ENCODE data around the gene NFIL3.
"Not testable (repeated sequence)": the region's sequence is repeated elsewhere in the genome, so short reads cannot be mapped to it uniquely, and the experiment has no call there.

NFIL3 gene

DNA sequence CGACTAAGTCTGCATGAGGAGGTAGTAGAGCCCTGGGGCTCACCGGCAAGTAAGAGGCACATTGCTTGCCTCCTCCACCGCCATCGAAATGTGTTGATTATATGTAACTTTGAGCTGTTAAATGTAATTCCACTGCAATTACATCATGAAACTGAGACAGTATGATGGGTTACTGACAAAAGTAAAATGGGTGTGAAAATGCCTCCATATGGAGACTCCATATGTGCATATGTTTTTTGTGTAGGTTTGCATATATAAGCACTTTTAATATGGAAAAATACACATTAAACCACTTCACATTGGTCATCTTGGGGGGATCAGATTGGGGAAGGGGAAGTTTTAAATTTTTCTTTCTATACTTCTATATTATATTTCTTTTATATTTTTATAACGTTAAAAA lies 29.8 kb downstream of the NFIL3 start:
- no peak for DNase-seq

DNA sequence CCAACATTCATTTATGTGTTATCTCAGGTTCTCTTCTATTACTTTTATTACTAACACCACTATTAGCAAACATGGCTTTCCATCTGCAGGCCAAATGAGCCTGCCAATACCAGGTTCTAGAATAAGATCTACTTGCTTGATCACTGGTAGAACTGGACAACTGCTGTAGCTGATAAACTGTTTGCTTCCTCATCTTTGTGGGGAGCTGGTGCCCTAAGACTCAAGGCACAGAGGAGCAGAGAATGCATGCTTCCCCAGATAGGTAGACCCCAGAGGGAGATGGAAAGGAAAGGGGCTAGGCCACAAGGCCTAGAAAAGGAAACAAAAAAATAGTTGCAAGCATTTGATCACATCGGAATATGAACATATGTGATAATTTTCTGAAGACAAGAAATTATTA lies 31.2 kb downstream of the NFIL3 start:
- DNase-seq, result no peak

DNA sequence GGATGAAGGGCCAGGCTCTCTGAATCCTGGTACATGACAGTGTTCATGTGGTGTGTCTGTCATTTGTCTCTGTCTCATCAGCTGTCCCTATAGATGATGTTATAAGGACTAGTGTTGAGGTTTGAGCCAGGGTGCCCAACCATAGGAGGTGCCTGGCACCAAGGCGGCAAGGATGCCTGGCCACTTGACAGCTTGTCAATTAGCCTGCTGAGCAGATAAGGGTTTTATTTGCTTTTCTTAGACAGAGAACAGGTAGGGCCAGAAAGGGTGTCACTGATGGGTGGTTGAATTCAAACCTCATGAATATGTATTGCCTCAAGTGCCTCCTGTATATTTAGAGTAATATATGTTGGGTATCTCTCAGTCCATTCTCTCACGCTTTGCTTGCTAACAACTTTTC lies 31.8 kb downstream of the NFIL3 start:
- DNase-seq, result no peak

DNA sequence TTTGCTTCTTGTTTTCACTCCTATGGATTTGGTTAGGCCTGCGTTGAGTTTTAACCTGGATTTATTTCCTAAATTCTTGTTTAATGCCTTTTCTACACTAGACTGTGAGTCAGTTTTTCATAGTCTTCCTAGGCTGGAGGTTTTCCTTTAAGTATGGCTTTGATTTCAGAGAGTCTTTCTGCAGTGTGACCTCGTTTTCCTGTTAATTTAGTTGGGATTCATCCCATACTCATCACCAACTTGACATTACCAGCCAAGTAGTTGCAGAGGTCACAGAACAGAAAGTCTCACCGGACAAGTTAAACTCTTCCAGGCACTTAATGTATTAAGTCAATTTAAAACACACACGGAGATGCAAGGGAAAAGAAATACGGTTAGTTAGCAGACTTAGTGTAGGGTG lies 32.2 kb downstream of the NFIL3 start:
- DNase-seq, result no peak

DNA sequence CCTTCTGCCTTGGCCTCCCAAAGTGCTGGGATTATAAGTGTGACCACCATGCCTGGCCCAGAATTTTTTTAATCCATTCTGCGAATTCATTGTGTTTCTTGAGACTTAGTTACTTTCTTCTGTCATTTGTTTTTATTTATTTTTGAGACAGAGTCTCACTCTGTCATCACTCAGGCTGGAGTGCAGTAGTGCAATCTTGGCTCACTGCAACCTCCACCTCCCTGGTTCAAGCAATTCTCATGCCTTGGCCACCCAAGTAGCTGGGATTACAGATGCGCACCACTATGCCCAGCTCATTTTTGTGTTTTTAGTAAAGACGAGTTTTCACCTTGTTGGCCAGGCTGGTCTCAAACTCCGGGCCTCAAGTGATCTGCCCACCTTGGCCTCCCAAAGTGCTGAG lies 33.9 kb downstream of the NFIL3 start:
- DNase-seq, result not testable (repeated sequence)

DNA sequence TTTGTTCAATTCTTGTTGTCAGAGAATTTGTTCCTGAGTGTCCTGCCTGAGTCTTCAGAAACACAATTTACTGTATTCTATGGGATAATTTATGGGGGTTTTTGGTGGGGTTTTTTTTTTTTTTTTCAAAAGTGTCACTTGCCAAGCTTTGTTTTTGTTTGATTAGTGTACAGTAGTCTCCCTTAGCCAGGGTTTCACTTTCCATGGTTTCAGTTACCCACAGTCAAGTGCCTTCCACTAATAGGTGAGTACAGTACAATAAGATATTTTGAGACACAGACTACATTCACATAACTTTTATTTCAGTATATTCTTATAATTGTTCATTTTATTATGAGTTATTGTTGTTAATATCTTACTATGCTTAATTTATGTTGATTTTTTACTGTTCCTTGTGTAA lies 36.9 kb downstream of the NFIL3 start:
- no peak for DNase-seq

DNA sequence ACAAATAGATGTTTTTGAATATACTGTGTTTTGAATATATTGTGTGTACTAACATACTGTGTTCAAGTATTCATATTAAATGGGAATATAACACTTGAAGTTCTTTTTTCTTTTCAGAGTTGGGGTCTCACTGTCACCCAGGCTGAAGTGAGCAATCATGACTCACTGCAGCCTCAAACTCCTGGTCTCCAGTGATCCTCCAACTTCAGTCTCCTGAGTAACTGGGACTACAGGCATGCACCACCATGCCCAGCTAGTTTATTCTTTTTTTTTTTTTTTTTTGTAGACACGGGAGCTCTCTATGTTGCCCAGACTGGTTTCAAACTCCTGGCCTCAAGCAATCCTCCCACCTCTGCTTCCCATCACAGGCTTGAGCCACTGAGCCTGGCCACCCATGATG lies 38.7 kb downstream of the NFIL3 start:
- no peak for DNase-seq

DNA sequence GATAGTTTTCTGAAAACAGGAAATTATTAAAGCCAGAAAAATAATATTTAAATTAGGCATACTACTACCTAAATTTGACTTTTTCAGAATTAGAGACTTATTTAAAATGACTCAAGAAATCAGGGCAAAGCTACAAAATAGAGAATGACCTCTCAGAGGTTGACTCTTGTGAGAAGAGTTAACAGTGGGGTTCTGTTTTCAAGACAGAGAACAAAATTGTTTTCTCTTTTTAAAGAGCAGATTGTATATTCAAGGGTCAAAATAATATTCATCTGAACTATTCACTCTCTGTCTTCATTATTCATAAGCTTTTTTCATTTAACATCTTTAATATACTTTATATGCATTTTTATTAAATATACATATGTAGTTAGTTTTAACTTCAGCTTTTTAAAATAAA lies 40.1 kb downstream of the NFIL3 start:
- DNase-seq, result no peak

DNA sequence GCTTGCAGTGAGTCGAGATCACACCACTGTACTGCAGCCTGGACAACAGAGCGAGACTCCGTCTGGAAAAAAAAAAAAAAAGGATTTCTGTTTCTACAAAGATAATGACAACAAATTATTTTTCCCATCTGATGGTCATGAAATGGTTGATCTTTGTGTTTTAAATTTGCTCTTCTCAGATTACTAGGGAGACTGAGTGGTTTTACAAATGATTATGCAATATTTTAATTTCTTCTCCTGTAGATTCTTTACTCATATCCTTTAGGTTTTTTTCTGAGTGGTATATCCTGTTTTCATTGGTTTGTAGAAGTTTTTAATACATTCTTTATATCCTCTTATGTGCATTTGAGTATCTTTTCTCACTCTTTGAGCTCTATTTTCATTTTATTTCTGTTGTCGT lies 41.3 kb downstream of the NFIL3 start:
- no peak for DNase-seq

DNA sequence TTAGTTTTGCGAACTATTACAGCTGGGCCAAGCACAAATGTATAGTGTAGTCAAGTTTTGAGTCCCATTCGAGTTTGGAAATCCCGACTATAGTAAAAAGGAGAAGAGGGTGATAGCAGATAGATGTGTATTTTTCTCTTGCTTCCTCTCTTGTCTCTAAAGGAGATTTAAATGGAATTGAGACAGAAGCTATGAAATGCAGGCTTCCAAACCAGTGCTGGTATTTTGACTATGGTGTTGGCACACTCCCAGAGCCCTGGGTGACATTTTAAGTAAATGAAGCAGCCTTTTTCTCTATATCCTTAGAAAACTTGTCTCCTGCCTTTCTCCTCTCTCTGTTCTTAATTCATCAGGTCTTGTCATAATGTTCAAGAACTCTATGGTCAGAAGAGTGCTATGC lies 44.2 kb downstream of the NFIL3 start:
- no peak for DNase-seq

DNA sequence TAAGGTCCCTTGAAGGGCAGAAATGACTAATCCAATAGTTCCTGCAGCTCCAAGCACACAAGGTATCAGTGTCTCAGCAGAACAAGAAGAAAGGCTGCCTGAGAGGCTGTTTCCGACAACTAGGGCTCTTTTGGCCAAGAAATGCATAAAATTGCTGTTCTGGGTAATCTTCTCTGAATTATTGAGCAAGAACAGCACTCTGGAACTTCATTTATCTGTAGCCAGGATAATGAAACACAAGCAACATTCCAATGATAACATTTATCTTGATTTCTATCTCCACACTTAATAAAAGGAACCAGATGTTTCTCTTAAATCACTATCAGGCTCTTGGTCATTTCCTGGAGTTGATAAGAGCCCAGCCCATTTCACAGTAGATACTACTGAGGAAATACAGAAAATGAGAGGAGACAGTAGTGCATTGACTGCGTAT lies 44.9 kb downstream of the NFIL3 start:
- DNase-seq, result no peak

DNA sequence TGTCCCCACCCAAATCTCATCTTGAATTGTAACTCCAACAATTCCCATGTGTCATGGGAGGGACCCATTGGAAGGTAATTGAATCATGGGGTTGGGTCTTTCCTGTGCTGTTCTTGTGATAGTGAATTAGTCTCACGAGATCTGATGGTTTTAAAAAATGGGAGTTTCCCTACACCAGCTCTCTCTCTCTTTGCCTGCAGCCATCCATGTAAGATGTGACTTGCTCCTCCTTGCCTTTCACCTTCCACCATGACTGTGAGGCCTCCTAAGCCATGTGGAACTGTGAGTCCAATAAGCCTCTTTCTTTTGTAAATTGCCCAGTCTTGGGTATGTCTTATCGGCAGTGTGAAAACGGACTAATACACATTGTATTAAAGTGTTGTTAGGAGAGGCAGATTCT lies 45.6 kb downstream of the NFIL3 start:
- DNase-seq, result not testable (repeated sequence)

DNA sequence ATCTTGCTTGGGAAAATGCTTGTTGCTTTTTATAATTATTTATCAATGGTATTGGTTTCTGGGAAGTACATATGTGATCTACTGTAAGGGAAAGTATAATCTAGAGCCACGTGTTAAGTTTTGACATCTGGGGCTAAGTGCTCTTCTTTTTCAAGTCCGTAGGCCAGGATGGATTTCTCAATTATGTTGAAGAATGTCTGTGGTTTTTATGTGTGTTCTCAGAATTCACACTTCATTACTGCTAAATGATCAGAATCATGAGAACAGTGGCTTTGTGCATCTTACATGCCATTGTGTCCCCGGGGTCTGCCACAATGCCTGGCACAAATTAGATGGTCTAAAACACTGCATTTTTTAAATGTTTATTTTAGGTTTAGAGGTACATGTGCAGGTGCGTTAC lies 47.4 kb downstream of the NFIL3 start:
- no peak for DNase-seq

DNA sequence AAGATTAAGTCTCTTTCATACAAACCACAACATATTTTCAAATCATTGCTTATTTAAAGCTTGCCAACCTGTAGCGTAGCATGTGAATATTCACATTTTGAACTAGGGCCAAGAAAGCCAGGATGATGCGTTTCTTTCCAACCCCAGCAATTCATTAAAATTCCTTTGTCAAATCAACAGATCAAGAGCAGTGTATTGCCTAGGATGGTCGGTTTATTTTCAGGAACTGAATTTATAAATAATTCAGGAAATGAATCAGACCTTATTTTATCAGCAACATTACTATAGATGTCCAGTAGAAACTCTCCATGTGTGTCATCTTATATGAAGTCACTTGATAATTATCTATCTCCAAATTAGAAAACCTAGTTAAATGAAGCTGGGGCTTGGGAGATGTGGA lies 48.7 kb downstream of the NFIL3 start:
- no peak for DNase-seq

DNA sequence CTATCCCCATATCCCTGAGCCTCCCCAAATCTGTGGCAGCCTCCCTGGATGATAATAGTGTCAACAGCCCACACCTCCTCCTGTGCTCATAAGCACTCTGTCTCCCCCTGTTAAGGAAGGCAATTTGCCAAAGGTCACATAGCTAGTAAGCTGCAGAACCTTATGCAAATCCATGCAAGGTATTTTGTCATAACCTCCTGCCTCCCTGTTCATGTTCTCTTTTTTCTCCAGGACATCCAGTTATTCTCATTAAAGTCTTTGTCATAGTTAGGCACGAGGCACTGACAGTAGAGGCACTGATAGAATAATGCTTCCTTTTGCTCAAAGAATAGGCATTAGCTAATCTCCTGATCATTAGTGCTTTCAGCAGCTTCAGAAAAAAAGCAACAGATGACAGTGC lies 51.7 kb downstream of the NFIL3 start:
- DNase-seq, result no peak

DNA sequence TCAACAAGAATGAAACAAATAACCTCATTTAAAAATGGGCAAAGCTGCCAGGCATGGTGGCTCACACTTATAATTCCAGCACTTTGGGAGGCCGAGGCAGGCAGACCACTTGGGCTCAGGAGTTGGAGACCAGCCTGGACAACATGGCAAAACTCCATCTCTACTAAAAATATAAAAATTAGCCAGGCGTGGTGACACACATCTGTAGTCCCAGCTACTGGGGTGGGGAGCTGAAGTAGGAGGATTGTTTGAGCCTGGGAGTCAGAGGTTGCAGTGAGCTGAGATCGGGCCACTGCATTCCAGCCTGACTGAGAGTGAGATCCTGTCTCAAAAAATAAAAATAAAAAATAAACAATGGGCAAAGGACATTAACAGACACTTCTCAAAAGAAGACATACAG lies 53.6 kb downstream of the NFIL3 start:
- not testable (repeated sequence) for DNase-seq

DNA sequence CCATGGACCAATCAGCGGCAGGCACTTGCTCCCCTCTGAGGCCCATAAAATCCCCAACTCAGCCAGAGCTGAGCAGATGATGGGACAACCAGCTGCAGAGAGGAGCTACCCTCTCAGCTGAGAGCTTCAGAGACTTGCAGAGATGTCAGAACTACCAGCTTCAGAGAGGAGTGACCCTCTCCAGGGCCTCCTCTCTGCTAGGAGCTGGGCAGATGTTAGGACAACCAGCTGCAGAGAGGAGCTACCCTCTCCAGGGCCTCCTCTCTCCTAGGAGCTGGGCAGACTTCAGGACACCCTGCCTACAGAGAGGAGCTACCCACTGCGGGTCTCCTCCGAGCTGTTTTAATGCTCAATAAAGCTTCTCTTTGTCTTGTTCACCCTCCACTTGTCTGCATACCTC lies 58.9 kb downstream of the NFIL3 start:
- no peak for DNase-seq

DNA sequence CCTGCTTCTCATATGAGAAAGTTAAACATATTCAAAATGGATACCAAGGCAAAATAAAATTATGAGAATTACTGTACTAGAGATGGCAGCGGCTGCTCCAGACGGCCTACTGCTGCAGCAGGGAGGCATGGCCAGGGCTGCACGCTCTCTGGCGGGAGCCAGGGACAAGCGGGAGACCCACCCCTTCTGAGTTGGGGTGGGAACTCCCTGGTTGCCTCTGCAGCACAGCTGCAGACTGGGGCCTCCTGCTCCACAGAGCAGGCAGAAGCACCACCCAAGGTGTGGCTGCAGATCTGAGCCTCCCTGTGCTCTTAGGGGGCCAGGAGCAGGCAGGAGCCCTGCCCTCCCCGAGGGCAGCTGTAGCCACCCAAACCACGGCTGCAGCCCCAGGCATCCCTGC lies 59.6 kb downstream of the NFIL3 start:
- no peak for DNase-seq

DNA sequence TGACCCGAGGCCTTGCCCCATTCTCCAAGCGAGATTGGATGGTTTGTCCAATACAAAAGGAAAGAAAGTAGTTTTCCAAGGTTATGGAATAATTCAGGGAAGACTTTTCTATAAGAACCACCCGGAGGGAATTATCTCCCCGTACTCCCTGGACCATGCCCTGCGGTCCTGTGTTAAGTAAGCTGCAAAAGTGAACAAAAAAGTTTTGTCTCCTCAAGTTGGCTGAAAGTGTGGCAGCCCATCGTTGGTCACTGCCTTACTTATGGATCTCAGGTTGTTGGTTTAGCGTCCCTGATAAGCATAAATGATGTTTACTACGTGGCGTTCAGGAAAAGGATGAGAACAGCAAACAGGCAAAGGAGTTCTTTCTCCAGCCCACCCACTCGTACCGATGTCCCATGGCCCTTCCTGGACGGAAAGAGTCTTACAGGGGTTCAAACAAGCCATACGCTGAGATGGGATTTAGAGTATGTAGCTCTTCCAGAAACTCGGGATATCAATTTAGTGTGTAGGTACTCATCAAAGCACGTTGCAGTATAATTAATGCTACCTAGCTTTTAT lies 61.5 kb downstream of the NFIL3 start:
- no peak for DNase-seq

DNA sequence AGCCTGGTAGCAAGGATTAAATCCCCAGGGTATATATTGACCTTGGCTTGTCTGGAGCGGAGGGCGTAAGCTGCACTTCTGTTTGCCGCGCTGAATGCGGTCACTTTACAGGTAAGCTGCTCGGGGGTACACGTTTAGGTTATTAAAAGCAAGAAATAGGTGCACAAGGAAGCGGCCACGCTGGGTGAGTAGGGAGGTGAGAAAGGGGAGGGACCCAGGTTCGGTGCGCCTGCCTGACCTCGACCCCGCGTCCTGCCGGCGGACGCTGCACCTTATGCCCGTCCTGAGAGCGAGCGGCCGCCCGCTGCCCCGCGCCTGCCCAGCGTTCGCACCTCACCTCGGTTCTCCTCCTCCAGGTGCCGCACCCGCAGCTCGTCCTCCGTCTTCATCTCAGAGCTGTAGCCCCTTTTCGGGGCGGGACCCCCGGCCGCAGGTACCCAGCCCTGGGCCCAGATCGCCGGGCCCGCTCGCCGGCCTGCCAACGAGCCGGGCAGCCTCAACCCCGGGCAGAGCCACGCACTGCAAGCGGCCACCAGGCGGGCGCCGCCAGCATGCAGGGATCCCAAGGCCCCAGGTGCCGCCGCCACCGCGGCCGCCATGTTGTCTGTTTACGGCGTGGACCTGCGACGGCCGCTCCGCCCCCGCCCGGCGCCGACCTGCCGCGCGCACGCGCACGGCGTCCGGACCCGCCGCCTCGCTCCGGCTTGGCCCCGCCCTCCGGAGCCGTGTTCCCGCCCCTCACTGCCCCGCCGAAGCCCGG lies 62.2 kb downstream of the NFIL3 start, which contains the start of gene AUH:
TSS of gene AUH (minus strand) at position 628 of the 760 bp plus-strand sequence. CDS start at position 599, 29 bp downstream.
- DNase-seq, result peak; percentile 83

DNA sequence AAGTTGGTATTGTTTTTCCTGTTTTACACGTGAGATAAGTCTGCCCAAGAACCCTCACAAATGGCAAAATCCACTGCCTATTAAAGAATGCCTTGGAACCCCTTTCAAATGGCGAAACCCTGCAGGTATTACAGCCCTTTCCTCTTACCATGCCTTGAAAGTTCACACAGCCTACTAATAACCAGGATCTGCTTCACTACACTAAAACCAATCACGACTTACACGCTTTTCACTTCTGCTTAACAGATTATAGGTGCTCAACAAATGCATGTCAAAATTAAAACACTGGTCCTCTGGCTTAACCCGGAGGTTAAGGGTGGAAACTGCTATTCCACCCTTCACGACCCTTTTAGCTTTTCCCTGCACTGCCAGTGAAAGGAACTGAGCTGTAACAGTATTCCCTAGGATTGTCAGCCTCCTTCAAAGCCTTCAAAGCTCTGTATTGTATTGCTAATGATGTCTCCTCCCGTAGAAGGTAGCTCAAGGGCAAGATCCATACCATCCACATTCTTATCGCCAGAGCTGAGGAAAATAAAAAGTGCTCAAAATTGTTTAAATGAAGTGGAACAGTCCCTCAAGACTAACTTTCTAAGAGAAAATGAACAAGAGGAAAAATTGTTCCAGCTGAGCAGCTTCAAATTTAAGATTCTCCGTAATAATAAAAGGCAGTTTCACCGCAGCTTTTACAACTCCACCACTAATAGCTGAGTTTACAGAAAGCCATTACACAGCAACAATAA lies 62.9 kb downstream of the NFIL3 start:
- no peak for DNase-seq

DNA sequence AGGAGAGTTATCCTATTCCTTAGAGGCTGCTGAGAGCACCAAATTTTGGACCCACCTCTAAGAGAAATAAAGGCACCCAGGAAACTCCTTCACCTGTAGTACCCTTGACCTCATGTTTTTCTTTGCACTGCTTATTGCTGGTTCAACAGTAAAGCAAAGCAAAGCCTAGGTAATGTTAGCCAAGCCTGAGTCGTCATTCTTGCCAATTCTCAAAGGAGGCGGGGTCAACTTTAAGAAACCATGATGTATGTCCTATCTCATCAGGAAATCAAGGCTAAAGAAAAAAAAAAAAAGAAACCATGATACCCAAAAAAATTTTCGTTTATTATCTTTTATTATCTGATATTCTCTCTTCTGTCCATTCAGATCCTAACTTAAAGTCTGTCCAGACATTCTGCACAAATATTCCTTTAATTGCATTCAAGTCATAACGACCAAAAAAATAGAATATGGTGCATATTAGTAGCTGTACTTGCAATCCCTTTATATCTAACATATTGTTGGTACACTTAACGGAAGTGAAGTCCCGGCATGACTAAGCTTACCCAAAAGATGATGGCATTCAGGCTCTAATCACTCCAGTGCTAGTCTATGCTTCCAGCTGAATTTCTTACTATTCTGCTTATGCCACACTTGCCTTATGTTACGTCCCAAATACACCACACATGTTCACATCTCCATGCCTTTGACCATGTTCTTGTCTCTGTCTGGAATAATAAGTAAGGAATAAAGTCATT lies 63.7 kb downstream of the NFIL3 start:
- no peak for DNase-seq

DNA sequence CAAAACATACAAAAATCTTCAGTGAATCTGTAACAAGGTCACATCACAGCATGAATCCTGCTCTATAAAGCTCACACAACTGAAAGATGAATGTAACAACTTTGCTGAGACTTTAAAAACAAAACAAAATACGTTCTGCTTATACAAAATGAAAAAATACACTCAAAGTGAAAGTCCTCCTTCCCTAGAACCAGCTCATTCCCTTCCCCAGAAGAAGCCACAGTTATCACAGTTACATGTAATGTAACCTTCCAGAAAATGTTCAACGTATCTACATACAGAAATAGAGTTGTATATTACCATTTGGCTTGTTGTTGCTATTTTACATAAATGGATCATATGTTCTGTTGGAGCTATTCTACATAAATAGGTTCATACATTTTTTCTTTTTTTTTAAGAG lies 64.5 kb downstream of the NFIL3 start:
- no peak for DNase-seq

Data from stimulated activated naive CD4-positive, alpha-beta T cell treated with Interleukin-2 at 50 U/mL for 16 hours (primary cell).